ENCODE data around the gene NMNAT2. TPM values are rescaled to one million over a fixed set of nuclear protein-coding genes. Genes with fewer than 3 reads are reported as not detected.
A peak's percentile ranks its signal among the peaks of the same experiment; 100 is the strongest.

NMNAT2 gene
- polyA plus RNA-seq, 1 experiment: 0.19 TPM

DNA sequence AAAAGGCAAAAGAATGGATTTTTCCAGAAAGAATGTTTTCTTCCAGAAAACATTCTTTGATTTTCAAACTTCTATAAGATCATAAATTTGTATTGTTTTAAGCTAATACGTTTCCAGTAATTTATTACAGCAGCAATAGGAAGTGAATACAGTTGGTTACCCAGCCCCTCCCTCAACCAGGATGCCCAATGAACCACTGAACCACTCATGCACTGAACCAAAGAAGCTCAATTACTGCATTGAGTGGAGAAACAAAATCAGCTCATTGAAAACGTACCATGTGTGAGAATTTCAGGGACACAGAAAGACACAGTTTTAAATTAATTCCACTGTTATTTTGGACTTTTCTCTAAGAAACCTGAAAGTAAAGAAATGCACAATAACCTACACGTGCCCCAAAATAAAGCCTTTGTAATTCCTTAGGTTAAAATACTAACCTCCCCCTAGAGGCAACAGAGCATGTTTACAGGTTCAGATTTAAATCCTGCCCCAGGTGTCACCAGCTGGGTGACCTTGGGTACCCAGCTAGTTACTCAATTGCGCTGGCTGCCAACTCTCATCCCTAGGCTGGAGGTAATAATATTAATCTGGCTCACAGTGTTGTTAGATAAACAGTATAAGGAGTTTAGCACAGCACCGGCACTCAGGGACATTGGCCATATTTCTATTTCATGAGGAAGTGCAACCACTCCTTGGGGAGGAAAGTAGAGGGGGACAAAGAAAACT lies 111.7 kb downstream of the NMNAT2 start:
- H3K27ac ChIP-seq (ENCODE audit: low read depth, low read length): no peak overlapping the region
- H3K27me3 ChIP-seq (ENCODE audit: control insufficient read depth, insufficient read depth, low read length): no peaks in the 10 kb centered on the region
- no peaks in the 10 kb centered on the region for H3K9me3 ChIP-seq (ENCODE audit: control insufficient read depth, insufficient read depth, low read length)
- ChIA-PET POLR2A (no interaction called here), CTCF (interaction anchor here (0.9 to 2.3 kb wide), 5 partner anchors 8 to 25 kb away, joined by 4 to 9 read pairs (median 4); no protein-coding TSS in a partner anchor)
- TF ChIP-seq, protein P1, sequence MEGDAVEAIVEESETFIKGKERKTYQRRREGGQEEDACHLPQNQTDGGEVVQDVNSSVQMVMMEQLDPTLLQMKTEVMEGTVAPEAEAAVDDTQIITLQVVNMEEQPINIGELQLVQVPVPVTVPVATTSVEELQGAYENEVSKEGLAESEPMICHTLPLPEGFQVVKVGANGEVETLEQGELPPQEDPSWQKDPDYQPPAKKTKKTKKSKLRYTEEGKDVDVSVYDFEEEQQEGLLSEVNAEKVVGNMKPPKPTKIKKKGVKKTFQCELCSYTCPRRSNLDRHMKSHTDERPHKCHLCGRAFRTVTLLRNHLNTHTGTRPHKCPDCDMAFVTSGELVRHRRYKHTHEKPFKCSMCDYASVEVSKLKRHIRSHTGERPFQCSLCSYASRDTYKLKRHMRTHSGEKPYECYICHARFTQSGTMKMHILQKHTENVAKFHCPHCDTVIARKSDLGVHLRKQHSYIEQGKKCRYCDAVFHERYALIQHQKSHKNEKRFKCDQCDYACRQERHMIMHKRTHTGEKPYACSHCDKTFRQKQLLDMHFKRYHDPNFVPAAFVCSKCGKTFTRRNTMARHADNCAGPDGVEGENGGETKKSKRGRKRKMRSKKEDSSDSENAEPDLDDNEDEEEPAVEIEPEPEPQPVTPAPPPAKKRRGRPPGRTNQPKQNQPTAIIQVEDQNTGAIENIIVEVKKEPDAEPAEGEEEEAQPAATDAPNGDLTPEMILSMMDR (IDR thresholded peaks at IDR 0.05; ENCODE audit: low read depth, low read length): peak; percentile 42
- no peak overlapping the region for H3K4me3 ChIP-seq (ENCODE audit: low read depth, low read length)
- no peak for DNase-seq (ENCODE audit: low read depth, low spot score)

DNA sequence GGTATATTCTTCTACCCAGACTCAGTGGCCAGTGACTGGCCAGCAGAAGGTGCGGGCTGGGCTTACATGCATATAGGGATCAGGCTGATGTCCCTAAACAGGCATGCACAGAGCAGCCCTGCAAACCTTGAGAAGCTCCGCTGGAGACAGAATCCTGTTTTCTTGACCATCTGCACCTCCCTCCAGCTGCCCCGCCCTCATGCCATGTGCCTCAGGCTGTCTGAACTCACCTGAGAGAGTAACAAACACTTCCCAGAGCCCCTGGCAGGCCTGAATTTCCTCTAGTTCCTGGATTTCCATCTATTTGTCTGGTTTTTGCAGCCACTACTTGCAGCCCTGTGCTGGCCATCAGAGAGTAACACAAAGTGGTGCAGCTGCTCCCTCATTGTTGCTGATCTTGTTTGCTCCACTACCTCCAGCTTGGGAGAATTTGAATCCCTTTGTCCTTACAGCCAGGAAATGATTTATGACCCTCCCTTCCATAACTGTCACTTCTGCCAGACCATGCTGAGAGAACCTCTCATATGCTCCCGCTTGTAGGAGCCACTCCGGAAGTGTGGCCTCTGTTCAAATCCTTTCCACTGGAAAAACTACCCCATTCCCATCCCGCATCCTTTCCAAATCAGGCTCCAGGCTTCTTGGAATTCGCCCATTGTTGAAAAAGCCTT lies 113.6 kb downstream of the NMNAT2 start:
- H3K27ac ChIP-seq (ENCODE audit: low read depth, low read length): no peak overlapping the region
- H3K4me3 ChIP-seq (ENCODE audit: low read depth, low read length): no peak overlapping the region
- ChIA-PET POLR2A (interaction anchor here (0.6 to 0.9 kb wide), 3 partner anchors 13 to 44 kb away, joined by 3 to 5 read pairs (median 4); no protein-coding TSS in a partner anchor), CTCF (interaction anchor here (0.5 to 2.3 kb wide), 2 partner anchors 23 to 35 kb away, joined by 3 to 9 read pairs; no protein-coding TSS in a partner anchor)
- H3K9me3 ChIP-seq (ENCODE audit: control insufficient read depth, insufficient read depth, low read length): no peaks in the 10 kb centered on the region
- TF ChIP-seq, protein P1 (IDR thresholded peaks at IDR 0.05; ENCODE audit: low read depth, low read length): no peak
- no peak for DNase-seq (ENCODE audit: low read depth, low spot score)
- H3K27me3 ChIP-seq (ENCODE audit: control insufficient read depth, insufficient read depth, low read length): no peaks in the 10 kb centered on the region

DNA sequence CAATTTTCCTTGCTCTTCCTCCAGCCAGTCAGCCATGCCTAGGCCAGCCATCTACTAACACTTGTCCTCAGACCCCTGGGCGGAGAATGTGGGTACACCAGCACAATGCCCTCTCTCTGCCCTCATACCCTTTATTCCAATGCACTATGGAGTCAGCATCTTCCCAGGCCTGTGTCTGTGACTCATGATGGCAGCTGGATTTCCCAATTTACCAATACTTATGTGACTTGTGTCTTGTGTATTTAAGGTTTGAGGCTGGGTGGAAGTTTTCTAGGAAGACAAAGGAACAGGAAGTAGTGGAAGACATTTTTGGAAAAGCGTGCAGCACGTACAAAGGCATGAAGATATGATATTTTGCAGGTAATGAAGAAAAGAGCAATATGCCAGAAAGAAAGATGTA lies 114.3 kb downstream of the NMNAT2 start:
- ChIA-PET CTCF (no interaction called here), POLR2A (interaction anchor here (0.9 kb wide), 1 partner anchor 15 kb away, joined by 3 read pairs; no protein-coding TSS in a partner anchor)
- TF ChIP-seq, protein P1 (IDR thresholded peaks at IDR 0.05; ENCODE audit: low read depth, low read length): no peak
- Histone ChIP-seq H3K4me3 (ENCODE audit: low read depth, low read length) (no peak overlapping the region), H3K27me3 (ENCODE audit: control insufficient read depth, insufficient read depth, low read length) (no peaks in the 10 kb centered on the region), H3K27ac (ENCODE audit: low read depth, low read length) (no peak overlapping the region), H3K9me3 (ENCODE audit: control insufficient read depth, insufficient read depth, low read length) (no peaks in the 10 kb centered on the region)
- no peak for DNase-seq (ENCODE audit: low read depth, low spot score)

- TF ChIP-seq, protein P1 (IDR thresholded peaks at IDR 0.05; ENCODE audit: low read depth, low read length): no peak
- DNase-seq (ENCODE audit: low read depth, low spot score): no peak
- Histone ChIP-seq H3K9me3 (ENCODE audit: control insufficient read depth, insufficient read depth, low read length) (no peaks in the 10 kb centered on the region), H3K4me3 (ENCODE audit: low read depth, low read length) (no peak overlapping the region), H3K27me3 (ENCODE audit: control insufficient read depth, insufficient read depth, low read length) (no peaks in the 10 kb centered on the region), H3K27ac (ENCODE audit: low read depth, low read length) (no peak overlapping the region)
- CTCF ChIA-PET: no interaction called here
- POLR2A ChIA-PET: interaction anchor here (0.9 kb wide), 1 partner anchor 15 kb away, joined by 3 read pairs; no protein-coding TSS in a partner anchor
These were observed 114.9 kb downstream of the NMNAT2 start for GRCh38 chr1:183303323-183303645.

Data from AG04450 (cell line).